HepG2 (cell line): ENCODE measurements around the gene OGFR. TPM values are rescaled to one million over a fixed set of nuclear protein-coding genes. Genes with fewer than 3 reads are reported as not detected.
"Not testable (repeated sequence)": the region's sequence is repeated elsewhere in the genome, so short reads cannot be mapped to it uniquely, and the experiment has no call there.

Source experiments
- ATAC-seq: fragments of 200-7000 bp; cut with Tn5 transposase; 3 replicates; pipeline ENCODE4 v1.9.1; 2020; ENCODE audit warnings: mild to moderate bottlenecking, moderate library complexity
- BruUV-seq: library from RNA; stranded (reverse); fragments of 400-500 nt; replicated peaks from 2 replicates; lab custom pipeline; 2021; lab: Mats Ljungman, UMichigan
- CTCF ChIA-PET: fragments of 300-600 bp; formaldehyde crosslinking; extraction: SDS; loops from one replicate; lab custom pipeline; 2021; ENCODE audit warnings: low total read pairs, inconsistent platforms, low intra/inter-chr PET ratio; lab: Yijun Ruan, JAX
- POLR2A ChIA-PET: fragments of 350-600 bp; sonication (Branson Sonifier 250); formaldehyde crosslinking; loops from one replicate; lab custom pipeline; 2020; ENCODE audit warnings: antibody characterized with exemption, inconsistent platforms; lab: Yijun Ruan, JAX
- DNase-seq: peaks from one replicate; pipeline ENCODE4 v3.0.0-alpha.2; 2015; ENCODE audit warnings: low spot score
- FAIRE-seq: peaks from 3 replicates; lab custom pipeline; 2011; peaks lifted over from hg19 to GRCh38; lab: Jason Lieb, UNC
- H2AFZ ChIP-seq: one replicate; pipeline ENCODE4 v1.6.1; 2011; ENCODE audit warnings: low read length, inconsistent platforms
- H3K27ac ChIP-seq: fragments of 300-600 bp; 3 replicates; pipeline ENCODE4 v1.8.0; 2011; ENCODE audit warnings: mixed run types, mild to moderate bottlenecking, mixed read lengths, low read length, inconsistent platforms; ENCODE audit not compliant: insufficient read depth; ENCODE audit errors: extremely low read length
- H3K27me3 ChIP-seq, 2 experiments: fragments of 200-600 bp in 1 of 2; 2 replicates in 1 of 2; 3 replicates in 1 of 2; pipeline versions ENCODE4 v1.6.0 to v1.8.0; 2011; ENCODE audit warnings: low read length in 2 of 2, mild to moderate bottlenecking in 2 of 2, moderate library complexity in 2 of 2, inconsistent platforms in 1 of 2; ENCODE audit not compliant: insufficient read depth in 2 of 2, control insufficient read depth in 1 of 2
- H3K36me3 ChIP-seq, 2 experiments: fragments of 200-600 bp in 1 of 2; replicated peaks in 1 of 2; 2 replicates in 1 of 2; 3 replicates in 1 of 2; pipeline versions ENCODE4 v1.5.1 to v1.8.0; 2011; ENCODE audit warnings: low read length in 2 of 2, inconsistent platforms in 1 of 2; ENCODE audit not compliant: insufficient read depth in 2 of 2, control insufficient read depth in 1 of 2
- H3K4me1 ChIP-seq: 2 replicates; pipeline ENCODE4 v1.5.1; 2012; ENCODE audit warnings: low read length, inconsistent platforms; ENCODE audit not compliant: insufficient read depth
- H3K4me2 ChIP-seq: 2 replicates; pipeline ENCODE4 v1.6.0; 2011; ENCODE audit warnings: low read depth, low read length, inconsistent platforms
- H3K4me3 ChIP-seq, 3 experiments: fragments of 200-600 bp in 1 of 3; sonication (generic), shearing (Covaris generic) in 1 of 3; replicated peaks in 1 of 3; 2 replicates each; pipeline ENCODE4 v1.5.1; 2011 to 2016; ENCODE audit warnings: low read length in 3 of 3, inconsistent platforms in 2 of 3, low read depth in 2 of 3, mild to moderate bottlenecking in 2 of 3, control low read depth in 1 of 3, mixed read lengths in 1 of 3; ENCODE audit not compliant: insufficient read depth in 1 of 3
- H3K79me2 ChIP-seq: one replicate; pipeline ENCODE4 v1.6.1; 2011; ENCODE audit warnings: low read length, inconsistent platforms; ENCODE audit not compliant: insufficient read depth
- H3K9ac ChIP-seq: 2 replicates; pipeline ENCODE4 v1.6.0; 2011; ENCODE audit warnings: mild to moderate bottlenecking, low read depth, low read length, inconsistent platforms; ENCODE audit not compliant: insufficient read depth
- H3K9me3 ChIP-seq: 2 replicates; pipeline ENCODE4 v1.5.1; 2012; ENCODE audit warnings: mild to moderate bottlenecking, low read length
- H4K20me1 ChIP-seq: 2 replicates; pipeline ENCODE4 v1.6.0; 2011; ENCODE audit warnings: inconsistent platforms, mild to moderate bottlenecking, low read length, moderate library complexity; ENCODE audit not compliant: insufficient read depth
- CEBPZ ChIP-seq: IDR thresholded peaks from 2 replicates; pipeline ENCODE4 v1.6.1; 2012; ENCODE audit warnings: low read length, improper control_type of control experiment
- STAT5B ChIP-seq: sonication (generic); formaldehyde crosslinking; IDR thresholded peaks from 2 replicates; pipeline ENCODE4 v1.4.0; 2020; ENCODE audit warnings: missing genetic modification reagents
- ZKSCAN1 ChIP-seq: fragments of 150-350 bp; IDR thresholded peaks from 2 replicates; pipeline ENCODE4 v1.6.1; 2014; ENCODE audit warnings: low read length
- ZNF160 ChIP-seq: sonication (generic); formaldehyde crosslinking; IDR thresholded peaks from 2 replicates; pipeline ENCODE4 v1.8.0; 2022; ENCODE audit warnings: mild to moderate bottlenecking, inconsistent platforms, missing genetic modification reagents
- ZNF468 ChIP-seq: sonication (generic); formaldehyde crosslinking; IDR thresholded peaks from 2 replicates; pipeline ENCODE4 v1.8.0; 2022; ENCODE audit warnings: mild to moderate bottlenecking, moderate library complexity, missing genetic modification reagents
- ZNF558 ChIP-seq: sonication (generic); formaldehyde crosslinking; IDR thresholded peaks from 2 replicates; pipeline ENCODE4 v1.9.0; 2022; ENCODE audit warnings: mild to moderate bottlenecking, missing genetic modification reagents, borderline replicate concordance
- WGBS: methylation state at CpG from one replicate; pipeline ENCODE4 v1.1.6; 2017; ENCODE audit warnings: low lambda C conversion rate; 5-methylcytosine and 5-hydroxymethylcytosine counted together
- in situ Hi-C: cut with HindIII; loops from 2 replicates; pipeline ENCODE4 v1.10.0; 2017; ENCODE audit warnings: low pct_unique_long_range_greater_than_20kb; ENCODE audit not compliant: extremely low pct_ligation_motif_present
- intact Hi-C: fragments of 100-400 bp; cut with micrococcal nuclease; formaldehyde crosslinking; loops from one replicate; pipeline ENCODE4 v1.10.0; 2022; ENCODE audit not compliant: unreplicated experiment
- polyA plus RNA-seq, 8 experiments: library from polyadenylated mRNA; depleted of rRNA in 3 of 8; stranded (reverse) in 7 of 8; unstranded in 1 of 8; fragments of >200 nt; fragmentation: Illumina TruSeq in 4 of 8; extraction: Trizol in 4 of 8; gene quantifications; 2 replicates each; pipeline versions ENCODE4 v1.2.1 to v1.2.3, GENCODE V29; 2011 to 2016; ENCODE audit warnings: low read depth in 4 of 8, missing spikeins in 1 of 8, mixed read lengths in 1 of 8; ENCODE audit not compliant: insufficient read depth in 1 of 8
- total RNA-seq, 5 experiments: library from RNA; depleted of rRNA; stranded (reverse); fragments of >200 nt; fragmentation: Illumina TruSeq; extraction: Trizol; gene quantifications; 2 replicates each; pipeline ENCODE4 v1.2.3, GENCODE V29; 2016; ENCODE audit warnings: low read depth in 1 of 5

Gene OGFR
- total and polyA plus RNA-seq, 2 of the 13 experiments (the other 11 are each of a cell fraction or from before 2014, with no cell fraction given) = 47.7 to 81.8 TPM

- Histone ChIP-seq H3K36me3 (peaks cover 22 to 45% of the 10 kb centered on the region in 2 experiments), H3K27me3 (no peaks in the 10 kb centered on the region), H3K9me3 (no peaks in the 10 kb centered on the region), H2AFZ (no peak overlapping the region), H3K9ac (no peak overlapping the region), H3K4me2 (no peak overlapping the region), H3K27ac (no peak overlapping the region), H4K20me1 (no peaks in the 10 kb centered on the region), H3K4me3 (no peak overlapping the region), H3K79me2 (no peaks in the 10 kb centered on the region), H3K4me1 (no peaks in the 10 kb centered on the region)
- 93% methylated on average over 12 of the region's 12 CpGs for WGBS
- ATAC-seq = no peak
- DNase-seq = no peak
- no peak for FAIRE-seq
- intact Hi-C loops = no loop called here
- in situ Hi-C loops = no loop called here
- no peak for TF ChIP-seq ZNF160 (CRISPR knock-in tag)
- TF ChIP-seq STAT5B (CRISPR knock-in tag) = no peak
- TF ChIP-seq ZKSCAN1 = no peak
- TF ChIP-seq ZNF558 = no peak
- no peak for TF ChIP-seq CEBPZ
- no peak for TF ChIP-seq ZNF468 (CRISPR knock-in tag)
- BruUV-seq = no TSS peak
- ChIA-PET POLR2A (no interaction called here), CTCF (no interaction called here)
Measured at GRCh38 chr20:62852841-62853240, 48.2 kb downstream of the OGFR start.

- H3K27me3 ChIP-seq, H4K20me1 ChIP-seq, H3K4me3 ChIP-seq, FAIRE-seq, H3K27ac ChIP-seq, H3K9me3 ChIP-seq, DNase-seq, in situ Hi-C loops, BruUV-seq, H2AFZ ChIP-seq, H3K79me2 ChIP-seq, POLR2A ChIA-PET, ATAC-seq, H3K4me1 ChIP-seq, intact Hi-C loops, H3K4me2 ChIP-seq, CTCF ChIA-PET, H3K9ac ChIP-seq: not testable (repeated sequence)
- 95% methylated on average over 6 of the region's 6 CpGs for WGBS
- peaks cover 19 to 44% of the 10 kb centered on the region in 2 experiments for H3K36me3 ChIP-seq
Measured at GRCh38 chr20:62853304-62853703, 48.7 kb downstream of the OGFR start.
